GM12865 (cell line): ENCODE data around the gene HNRNPAB.

ENCODE experiments used
- DNase-seq: peaks from one replicate; pipeline ENCODE4 v3.0.0; 2010; ENCODE audit warnings: low read depth
- H3K4me3 ChIP-seq: 2 replicates; pipeline ENCODE4 v1.5.1; 2011; ENCODE audit warnings: mild to moderate bottlenecking, low read depth, low read length, control low read depth
- TF ChIP-seq, protein P1 (sequence below): IDR thresholded peaks from 2 replicates; pipeline ENCODE4 v1.5.1; 2011; ENCODE audit warnings: low read length, control low read depth, low read depth, inconsistent platforms; ENCODE audit not compliant: insufficient read depth; ENCODE audit errors: missing control alignments

HNRNPAB gene

GRCh38 chr5:178216088-178216534, 11.8 kb downstream of the HNRNPAB start:
- no peak overlapping the region for H3K4me3 ChIP-seq

GRCh38 chr5:178216779-178217178, 12.4 kb downstream of the HNRNPAB start:
- TF ChIP-seq, protein P1, sequence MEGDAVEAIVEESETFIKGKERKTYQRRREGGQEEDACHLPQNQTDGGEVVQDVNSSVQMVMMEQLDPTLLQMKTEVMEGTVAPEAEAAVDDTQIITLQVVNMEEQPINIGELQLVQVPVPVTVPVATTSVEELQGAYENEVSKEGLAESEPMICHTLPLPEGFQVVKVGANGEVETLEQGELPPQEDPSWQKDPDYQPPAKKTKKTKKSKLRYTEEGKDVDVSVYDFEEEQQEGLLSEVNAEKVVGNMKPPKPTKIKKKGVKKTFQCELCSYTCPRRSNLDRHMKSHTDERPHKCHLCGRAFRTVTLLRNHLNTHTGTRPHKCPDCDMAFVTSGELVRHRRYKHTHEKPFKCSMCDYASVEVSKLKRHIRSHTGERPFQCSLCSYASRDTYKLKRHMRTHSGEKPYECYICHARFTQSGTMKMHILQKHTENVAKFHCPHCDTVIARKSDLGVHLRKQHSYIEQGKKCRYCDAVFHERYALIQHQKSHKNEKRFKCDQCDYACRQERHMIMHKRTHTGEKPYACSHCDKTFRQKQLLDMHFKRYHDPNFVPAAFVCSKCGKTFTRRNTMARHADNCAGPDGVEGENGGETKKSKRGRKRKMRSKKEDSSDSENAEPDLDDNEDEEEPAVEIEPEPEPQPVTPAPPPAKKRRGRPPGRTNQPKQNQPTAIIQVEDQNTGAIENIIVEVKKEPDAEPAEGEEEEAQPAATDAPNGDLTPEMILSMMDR = no peak
- no peak overlapping the region for H3K4me3 ChIP-seq
- no peak for DNase-seq

More at GRCh38 chr5:178216088-178216534, 11.8 kb downstream of the HNRNPAB start:
- TF ChIP-seq, protein P1 = no peak
- no peak for DNase-seq

- TF ChIP-seq, protein P1 = no peak
- no peak overlapping the region for H3K4me3 ChIP-seq
- no peak for DNase-seq
Measured at GRCh38 chr5:178218237-178218776, 14.0 kb downstream of the HNRNPAB start.

DNA sequence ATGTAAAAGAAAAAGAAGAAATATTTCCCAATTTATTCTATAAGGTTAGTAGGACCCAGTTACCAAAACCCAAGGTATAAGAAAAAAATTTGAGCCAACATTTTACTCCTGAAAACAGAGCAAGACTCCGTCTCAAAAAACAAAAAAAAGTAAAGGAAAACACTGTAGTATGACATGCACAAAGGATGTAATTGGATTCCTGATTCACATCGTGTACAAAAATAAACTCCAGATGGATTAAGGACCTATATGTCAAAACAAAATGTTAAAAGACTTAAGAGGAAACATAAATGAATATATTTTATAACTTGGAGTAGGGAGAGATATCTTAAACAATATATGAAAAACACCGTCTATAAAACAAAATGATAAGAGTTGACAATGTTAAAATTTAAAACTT, 14.5 kb downstream of the HNRNPAB start:
- no peak for DNase-seq
- TF ChIP-seq, protein P1 = no peak
- H3K4me3 ChIP-seq = no peak overlapping the region

GRCh38 chr5:178221282-178221681, 16.9 kb downstream of the HNRNPAB start:
- TF ChIP-seq, protein P1 = no peak
- DNase-seq = no peak
- no peak overlapping the region for H3K4me3 ChIP-seq

DNA sequence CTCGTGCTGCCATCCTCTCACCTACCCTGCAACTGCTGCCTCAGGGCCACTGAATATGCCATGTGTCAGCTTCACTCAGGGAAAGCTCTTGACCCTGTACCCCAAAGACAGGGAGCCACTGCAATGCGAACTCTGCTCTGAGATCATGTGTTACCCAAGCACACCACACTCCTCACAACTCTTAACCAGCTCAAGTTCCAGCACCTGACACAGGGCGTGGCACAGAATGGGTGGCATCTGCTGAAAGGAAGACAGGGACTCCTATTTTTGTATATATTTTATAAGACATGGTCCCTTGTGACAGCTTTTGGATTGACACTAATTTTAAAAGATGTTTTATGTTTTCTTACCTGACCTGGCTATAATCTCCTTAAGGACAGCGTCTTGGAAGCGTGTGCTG, 17.5 kb downstream of the HNRNPAB start:
- no peak for DNase-seq
- TF ChIP-seq, protein P1 = no peak
- no peak overlapping the region for H3K4me3 ChIP-seq

DNA sequence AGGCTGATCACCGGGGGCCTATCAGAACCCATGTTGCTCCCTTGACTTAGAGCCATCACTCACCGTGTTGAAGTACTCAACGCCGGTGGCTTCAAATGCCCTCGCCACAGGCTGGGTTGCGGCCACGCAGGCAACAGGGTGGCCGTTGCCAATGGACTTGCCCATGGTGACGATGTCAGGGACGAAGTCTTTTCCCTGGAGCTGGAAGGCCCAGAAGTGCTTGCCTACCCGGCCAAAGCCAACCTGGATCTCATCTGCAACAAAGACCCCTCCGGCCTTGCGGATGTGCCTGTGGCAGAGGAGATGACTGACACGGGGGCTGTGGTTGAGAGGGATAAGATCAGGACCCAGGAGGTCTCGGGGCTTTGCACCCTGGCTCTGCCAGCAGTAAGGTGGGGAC, 18.0 kb downstream of the HNRNPAB start:
- no peak for DNase-seq
- TF ChIP-seq, protein P1 = no peak

More for the DNA sequence above, 18.0 kb downstream of the HNRNPAB start:
- no peak overlapping the region for H3K4me3 ChIP-seq
